Glomerular visceral epithelial cell (primary cell): ENCODE data around the gene TTBK2.
"Not testable (repeated sequence)": the region's sequence is repeated elsewhere in the genome, so short reads cannot be mapped to it uniquely, and the experiment has no call there.

Experiments
- DNase-seq: peaks from one replicate; pipeline ENCODE4 v3.0.0-alpha.2; 2016; ENCODE audit errors: extremely low spot score

Gene TTBK2

GRCh38 chr15:42826251-42826890 lies 94.2 kb downstream of the TTBK2 start:
- DNase-seq: no peak

GRCh38 chr15:42825599-42825998 lies 95.0 kb downstream of the TTBK2 start:
- DNase-seq: no peak

- no peak for DNase-seq
Observed at GRCh38 chr15:42820811-42821210, 99.8 kb downstream of the TTBK2 start.

DNA sequence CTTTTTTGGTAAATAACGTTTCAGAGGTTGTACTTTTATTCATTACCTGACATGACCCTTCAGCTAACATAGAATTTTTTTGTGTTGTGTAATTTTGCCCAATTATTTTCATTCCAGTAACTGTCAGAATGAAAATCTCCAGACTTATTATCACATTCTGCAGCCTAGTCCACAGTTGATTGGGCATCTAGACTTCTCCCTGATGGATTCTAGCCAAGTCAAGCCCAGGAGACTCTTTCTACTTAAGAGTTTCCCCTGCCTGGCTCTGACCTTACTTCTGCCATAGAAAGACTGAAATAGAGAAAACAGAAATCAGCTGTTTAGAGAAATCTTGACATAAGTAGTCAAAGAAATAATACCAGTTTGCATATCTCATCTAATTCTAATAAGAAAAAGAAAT lies 100.8 kb downstream of the TTBK2 start:
- DNase-seq: no peak

DNA sequence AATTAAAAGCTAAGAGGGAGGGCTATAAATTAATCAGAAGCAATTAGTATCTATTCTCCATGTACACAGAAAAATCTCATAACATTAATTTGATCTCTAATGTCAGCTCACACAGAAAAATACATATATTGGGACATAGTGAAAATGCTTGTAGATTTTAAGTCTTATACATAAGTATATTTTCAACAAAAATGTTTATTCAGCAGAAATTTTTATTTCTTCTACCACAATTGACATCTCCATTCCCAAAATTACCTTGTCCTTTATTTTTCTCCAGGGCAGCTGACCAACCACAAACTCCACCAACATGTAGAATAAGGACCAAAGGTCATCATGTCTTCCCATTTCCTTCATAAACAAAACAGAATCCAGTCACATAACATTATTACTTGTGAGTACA lies 109.1 kb downstream of the TTBK2 start:
- DNase-seq: no peak

DNA sequence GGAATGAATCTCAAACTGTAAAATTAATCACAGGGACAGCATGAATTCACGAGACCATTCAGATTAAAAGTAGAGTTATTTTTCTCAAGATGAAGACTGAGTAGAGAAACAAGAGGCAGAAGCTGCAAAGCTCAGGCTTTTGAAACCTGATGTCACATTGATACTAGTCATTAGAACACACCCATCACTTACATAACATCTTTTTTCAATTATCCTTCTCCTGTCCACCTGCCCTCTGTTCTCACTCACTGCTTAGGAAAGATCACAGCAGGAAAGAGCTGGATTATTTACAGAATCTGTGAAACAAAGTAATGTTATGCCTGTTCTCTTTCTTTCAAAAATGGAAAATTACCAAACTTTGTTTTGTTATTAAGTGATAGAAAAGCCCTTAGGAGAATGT lies 111.7 kb downstream of the TTBK2 start:
- DNase-seq: no peak

DNA sequence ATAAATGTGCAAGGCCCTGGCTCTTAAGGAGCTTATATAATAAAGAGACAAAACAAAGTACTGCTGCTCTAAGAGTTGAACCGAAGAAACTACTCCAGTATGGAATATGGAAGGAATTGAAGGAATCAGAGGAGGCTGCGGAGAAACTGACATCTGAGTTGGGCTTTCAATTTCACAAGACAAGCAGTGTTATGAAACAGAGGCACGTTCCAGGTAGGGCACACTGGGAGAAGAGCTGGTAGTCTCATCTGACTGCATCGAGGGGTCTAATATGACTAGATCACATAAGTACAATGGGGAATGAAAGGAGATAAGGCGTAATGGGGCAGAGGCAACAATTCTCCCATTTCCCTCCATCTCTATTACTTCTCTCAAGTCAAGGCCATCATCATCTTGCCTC lies 115.3 kb downstream of the TTBK2 start:
- no peak for DNase-seq

DNA sequence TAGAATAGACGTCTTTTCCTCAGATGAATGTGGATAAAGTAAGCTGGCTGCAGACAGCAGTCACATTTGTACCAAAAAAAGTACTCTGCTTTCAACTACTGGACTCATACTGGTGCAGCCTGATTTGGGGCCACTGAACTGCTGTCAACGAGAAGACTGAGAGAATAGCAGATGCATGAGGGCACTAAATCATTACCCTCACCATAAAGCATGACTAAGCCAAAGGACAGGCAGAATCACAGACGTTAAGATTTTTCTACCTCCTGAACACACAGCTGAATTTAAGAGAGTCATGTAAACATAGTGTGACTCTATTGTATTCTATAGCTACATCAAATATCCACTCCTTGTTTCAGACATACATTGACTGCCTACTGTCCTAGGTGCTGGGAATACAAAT lies 115.8 kb downstream of the TTBK2 start:
- DNase-seq: no peak

DNA sequence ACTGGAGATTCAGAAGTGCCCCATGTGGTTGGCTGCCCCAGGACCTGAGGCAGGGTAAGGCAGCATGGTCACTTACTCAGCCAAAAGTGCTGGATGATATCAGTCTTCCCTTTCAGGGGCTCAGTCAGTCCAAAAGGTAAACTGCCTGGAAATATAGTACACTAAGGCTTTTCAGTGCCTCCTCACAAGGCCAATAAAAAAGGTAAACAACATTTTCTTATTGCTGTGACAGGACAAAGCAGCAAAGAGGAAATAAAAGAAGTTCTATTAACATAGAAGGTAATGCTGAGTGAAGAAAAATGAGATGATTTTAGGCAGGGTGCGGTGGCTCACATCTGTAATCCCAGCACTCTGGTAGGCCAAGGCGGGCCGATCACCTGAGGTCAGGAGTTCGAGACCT lies 117.1 kb downstream of the TTBK2 start:
- no peak for DNase-seq

DNA sequence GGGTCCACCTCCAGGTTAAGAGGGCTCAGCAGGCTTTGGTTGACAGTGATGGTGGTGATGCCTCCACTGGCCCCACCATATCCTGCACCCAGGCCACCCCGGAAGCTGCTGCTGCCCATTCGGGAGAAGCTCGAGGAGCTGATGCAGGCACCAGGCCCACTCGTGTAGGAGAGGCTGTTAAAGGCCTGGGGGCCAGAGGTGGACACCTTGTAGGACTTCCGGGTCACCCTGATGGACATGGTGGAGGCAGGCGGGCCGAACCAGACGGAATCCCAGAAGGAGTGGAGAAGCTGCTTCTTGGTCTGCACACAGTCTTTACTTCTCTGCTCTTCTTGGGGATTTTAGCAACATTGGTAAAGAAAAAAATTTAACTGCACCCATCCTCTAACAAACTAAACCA lies 118.4 kb downstream of the TTBK2 start:
- no peak for DNase-seq

GRCh38 chr15:42800731-42801474 lies 119.7 kb downstream of the TTBK2 start:
- no peak for DNase-seq

GRCh38 chr15:42798802-42799201 lies 121.8 kb downstream of the TTBK2 start:
- no peak for DNase-seq

DNA sequence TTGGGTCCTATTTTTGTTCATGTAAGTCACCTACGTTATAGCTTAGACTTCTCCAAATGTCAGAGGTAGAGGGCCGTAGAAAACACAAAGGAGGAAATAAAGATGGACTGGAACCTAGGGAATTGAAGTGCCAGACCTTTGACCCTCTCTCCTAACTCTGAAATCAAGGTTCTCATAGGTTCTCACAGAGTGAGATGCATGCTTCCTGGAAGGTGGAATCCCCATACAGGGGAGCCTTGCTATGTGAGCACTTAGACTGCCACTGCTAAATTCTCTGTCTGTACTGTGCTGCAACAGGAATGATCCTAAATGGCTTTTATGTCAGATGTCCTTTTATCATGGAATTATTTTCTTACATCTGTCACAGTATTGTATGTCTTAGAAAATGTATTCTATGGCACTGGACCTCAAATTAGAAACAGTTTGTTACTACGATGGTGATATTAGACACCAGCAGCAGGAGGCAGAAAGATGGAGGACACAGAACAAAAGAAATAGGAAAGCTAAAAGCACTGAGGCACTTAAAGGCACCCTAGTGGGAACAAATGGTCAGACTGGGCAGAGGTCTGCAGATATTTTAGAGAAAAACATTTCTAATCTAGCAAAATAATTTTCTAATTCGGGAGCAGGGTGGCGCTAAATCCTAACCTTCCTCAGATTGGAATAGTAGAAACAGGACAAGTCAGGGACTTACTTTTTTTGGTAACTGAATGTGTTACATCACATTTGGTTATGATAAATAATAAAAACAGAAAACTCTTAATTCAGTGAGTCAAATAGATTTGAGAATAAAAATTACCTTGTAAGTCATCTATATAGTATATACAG lies 123.4 kb downstream of the TTBK2 start:
- no peak for DNase-seq

DNA sequence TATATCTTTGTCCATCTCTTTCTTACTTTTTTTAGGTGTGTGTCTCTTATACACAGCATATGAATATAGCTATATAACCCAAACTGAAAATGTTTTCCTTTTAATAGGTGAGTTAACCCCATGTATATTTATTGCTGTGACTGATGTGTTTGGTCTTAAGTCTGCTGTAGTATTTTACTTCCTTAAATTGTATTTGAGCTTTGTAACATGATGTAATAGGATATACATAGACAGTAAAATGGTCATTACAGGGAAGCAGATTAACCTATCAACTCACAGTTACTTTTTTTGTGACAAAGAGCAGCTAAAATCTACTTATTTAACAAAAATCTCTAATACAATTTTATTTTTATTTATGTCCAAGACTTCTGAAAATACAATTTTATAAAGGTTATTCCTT lies 131.9 kb downstream of the TTBK2 start:
- DNase-seq: no peak

- no peak for DNase-seq
Observed at GRCh38 chr15:42786978-42787377, 133.6 kb downstream of the TTBK2 start.

- DNase-seq: no peak
Observed at GRCh38 chr15:42785569-42785968, 135.0 kb downstream of the TTBK2 start.

GRCh38 chr15:42784705-42785104 lies 135.9 kb downstream of the TTBK2 start:
- no peak for DNase-seq

DNA sequence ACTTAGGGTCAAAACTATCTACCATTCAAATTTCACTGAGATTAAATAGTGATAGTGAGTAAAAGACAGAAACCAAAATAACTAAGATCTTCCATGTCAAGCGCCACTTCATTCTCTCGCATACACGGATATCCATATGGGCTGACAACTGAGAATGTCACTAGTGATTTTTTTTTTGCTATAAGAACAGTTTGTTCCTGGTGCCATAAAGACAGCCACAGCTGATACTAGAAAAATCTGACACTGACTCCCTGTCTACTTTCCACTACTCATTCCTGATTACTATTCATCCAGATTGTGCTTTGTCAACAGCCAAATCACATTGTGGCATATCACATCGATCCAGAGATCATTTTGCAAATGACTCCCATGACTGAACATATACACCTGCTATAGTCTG lies 137.9 kb downstream of the TTBK2 start:
- DNase-seq: no peak

DNA sequence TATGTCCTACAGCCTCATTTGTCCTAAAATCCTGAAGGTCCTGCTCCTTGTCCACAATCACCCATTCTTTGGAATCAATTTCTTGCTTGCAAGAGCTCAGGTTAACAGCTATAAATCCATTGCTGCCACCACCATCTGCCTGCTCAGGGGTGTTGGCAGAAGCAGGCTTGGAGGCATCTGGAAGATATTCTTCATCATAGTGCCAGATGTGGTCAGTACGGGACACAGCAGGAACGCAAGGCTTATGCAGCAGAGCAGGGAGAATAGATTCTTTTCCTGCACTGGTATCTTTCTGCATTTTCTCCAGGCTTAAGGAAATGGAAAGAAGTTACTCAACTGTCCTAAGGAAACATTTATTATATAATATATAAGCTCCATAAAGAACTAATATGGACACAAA lies 145.2 kb downstream of the TTBK2 start:
- no peak for DNase-seq

GRCh38 chr15:42772901-42773300 lies 147.7 kb downstream of the TTBK2 start:
- DNase-seq: no peak

GRCh38 chr15:42772144-42772543 lies 148.4 kb downstream of the TTBK2 start:
- DNase-seq: no peak

DNA sequence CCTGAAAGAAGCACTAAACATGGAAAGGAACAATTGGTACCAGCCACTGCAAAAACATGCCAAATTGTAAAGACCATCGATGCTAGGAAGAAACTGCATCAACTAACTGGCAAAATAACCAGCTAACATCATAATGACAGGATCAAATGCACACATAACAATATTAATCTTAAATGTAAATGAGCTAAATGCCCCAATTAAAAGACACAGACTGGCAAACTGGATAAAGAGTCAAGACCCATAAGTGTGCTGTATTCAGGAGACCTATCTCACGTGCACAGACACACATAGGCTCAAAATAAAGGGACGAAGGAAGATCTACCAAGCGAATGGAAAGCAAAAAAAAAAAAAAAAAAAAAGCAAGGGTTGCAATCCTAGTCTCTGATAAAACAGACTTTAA lies 154.5 kb downstream of the TTBK2 start:
- not testable (repeated sequence) for DNase-seq
